GM23338 (cell line): Measurements from ENCODE around the gene BBOX1.

ENCODE experiments used
- CREB1 ChIP-seq: fragments of 250-450 bp; sonication (Bioruptor Pico); IDR thresholded peaks from 2 replicates; pipeline ENCODE4 v1.5.0; 2020; ENCODE audit warnings: low read depth, mild to moderate bottlenecking, moderate library complexity
- CTCF ChIP-seq, 2 experiments: fragments of 200-600 bp in 1 of 2; sonication (generic) in 1 of 2; conservative IDR thresholded peaks; 2 replicates each; pipeline versions ENCODE4 v1.5.1 to v1.6.1; 2016 to 2017; ENCODE audit warnings: antibody characterized with exemption in 2 of 2, low read depth in 2 of 2, mild to moderate bottlenecking in 2 of 2, moderate library complexity in 1 of 2
- EZH2 ChIP-seq: fragments of 200-600 bp; sonication (generic); IDR thresholded peaks from one replicate; pipeline ENCODE4 v1.8.0; 2017; ENCODE audit warnings: antibody characterized with exemption, mild to moderate bottlenecking, low read depth; ENCODE audit not compliant: unreplicated experiment
- POLR2AphosphoS5 ChIP-seq: IDR thresholded peaks from 2 replicates; pipeline ENCODE4 v1.6.1; 2016; ENCODE audit warnings: antibody characterized with exemption, low read depth
- REST ChIP-seq: IDR thresholded peaks from one replicate; pipeline ENCODE4 v1.6.1; 2018; ENCODE audit warnings: antibody characterized with exemption; ENCODE audit not compliant: unreplicated experiment
- ZNF331 ChIP-seq: fragments of 250-450 bp; sonication (Bioruptor Pico); IDR thresholded peaks from 2 replicates; pipeline ENCODE4 v1.5.0; 2020; ENCODE audit warnings: low read depth, mild to moderate bottlenecking, moderate library complexity

- TF ChIP-seq POLR2AphosphoS5 (no peak), EZH2 (no peak), REST (no peak), CTCF (conservative IDR thresholded peaks at IDR 0.05; ENCODE audit: low read depth in 2 of 2) (no peak), CREB1 (CRISPR knock-in tag) (no peak), ZNF331 (CRISPR knock-in tag) (no peak)
These were observed 134.1 kb downstream of the BBOX1 start for GRCh38 chr11:27174672-27175210.
